Common myeloid progenitor, CD34-positive (primary cell): ENCODE results near the gene ZC3H18.

Source experiments
- CTCF ChIA-PET: fragments of 350-600 bp; sonication (Branson Sonifier 250); formaldehyde crosslinking; loops from one replicate; lab custom pipeline; 2021; ENCODE audit warnings: antibody characterized with exemption; lab: Charles Lee
- POLR2A ChIA-PET: fragments of 350-600 bp; sonication (Branson Sonifier 250); formaldehyde crosslinking; loops from one replicate; lab custom pipeline; 2021; ENCODE audit warnings: antibody characterized with exemption; lab: Charles Lee
- DNase-seq, 3 donors: peaks; one replicate each; pipeline versions ENCODE4 v3.0.0 to v3.0.0-alpha.2; 2013
- H3K27ac ChIP-seq, 2 experiments: 1 replicate in 1 of 2; 2 replicates in 1 of 2; pipeline ENCODE4 v1.7.0; 2013; ENCODE audit warnings: inconsistent platforms in 2 of 2, low read length in 2 of 2, mild to moderate bottlenecking in 2 of 2, low read depth in 1 of 2, moderate library complexity in 1 of 2; ENCODE audit not compliant: severe bottlenecking in 2 of 2, insufficient read depth in 1 of 2, poor library complexity in 1 of 2
- H3K27me3 ChIP-seq, 5 experiments: replicated peaks in 2 of 5; 1 replicate in 3 of 5; 2 replicates in 2 of 5; pipeline versions ENCODE4 v1.6.1 to v1.7.0; 2013; ENCODE audit warnings: low read length in 4 of 5, mild to moderate bottlenecking in 2 of 5, moderate library complexity in 2 of 5, inconsistent platforms in 1 of 5; ENCODE audit not compliant: insufficient read depth in 5 of 5, control insufficient read depth in 4 of 5
- H3K36me3 ChIP-seq, 4 experiments: 1 replicate in 2 of 4; 2 replicates in 2 of 4; pipeline versions ENCODE4 v1.6.1 to v1.7.0; 2013; ENCODE audit warnings: low read length in 3 of 4, control low read depth in 1 of 4, mild to moderate bottlenecking in 1 of 4; ENCODE audit not compliant: control insufficient read depth in 4 of 4, insufficient read depth in 4 of 4
- H3K4me1 ChIP-seq, 4 experiments: 1 replicate in 3 of 4; 2 replicates in 1 of 4; pipeline versions ENCODE4 v1.6.1 to v1.7.1; 2013; ENCODE audit warnings: low read length in 3 of 4, mild to moderate bottlenecking in 3 of 4, control low read depth in 1 of 4, inconsistent platforms in 1 of 4, moderate library complexity in 1 of 4; ENCODE audit not compliant: control insufficient read depth in 4 of 4, insufficient read depth in 4 of 4; ENCODE audit errors: control extremely low read depth in 1 of 4
- H3K4me3 ChIP-seq, 7 experiments: 1 replicate in 4 of 7; 2 replicates in 3 of 7; pipeline versions ENCODE4 v1.5.1 to v1.7.0; 2013; ENCODE audit warnings: mild to moderate bottlenecking in 7 of 7, low read length in 6 of 7, moderate library complexity in 6 of 7, inconsistent platforms in 2 of 7, low read depth in 2 of 7, control low read depth in 1 of 7; ENCODE audit not compliant: insufficient read depth in 4 of 7, control insufficient read depth in 1 of 7; ENCODE audit errors: extremely low read depth in 1 of 7
- H3K9me3 ChIP-seq, 5 experiments: 1 replicate in 4 of 5; 2 replicates in 1 of 5; pipeline versions ENCODE4 v1.6.1 to v1.7.1; 2013; ENCODE audit warnings: low read length in 4 of 5, mild to moderate bottlenecking in 2 of 5, inconsistent platforms in 1 of 5, low read depth in 1 of 5, moderate library complexity in 1 of 5; ENCODE audit not compliant: control insufficient read depth in 4 of 5, insufficient read depth in 2 of 5; ENCODE audit errors: control extremely low read depth in 1 of 5
- WGBS: methylation state at CpG from one replicate; pipeline ENCODE4 v1.1.5; 2013; ENCODE audit not compliant: insufficient coverage; 5-methylcytosine and 5-hydroxymethylcytosine counted together

The ZC3H18 gene

DNA sequence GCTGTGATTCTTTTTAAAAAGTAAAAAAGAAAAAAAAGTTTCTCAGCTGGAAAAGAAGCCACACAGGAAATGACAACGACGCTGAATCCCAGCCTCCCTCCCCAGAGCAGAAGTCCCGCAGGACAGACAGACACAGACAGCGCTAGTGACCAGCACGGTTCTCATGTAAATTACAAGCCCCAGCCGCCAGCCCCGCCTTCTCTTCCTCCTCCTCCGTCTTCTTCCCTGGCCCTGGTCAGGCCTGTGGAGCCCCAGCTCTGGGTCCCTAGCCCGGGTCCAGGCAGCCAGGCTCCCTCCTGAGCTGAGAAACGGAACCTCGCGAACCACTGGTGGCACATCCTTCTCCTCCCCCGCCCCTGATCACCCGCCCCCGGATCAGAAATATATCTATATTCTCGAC is 61.2 kb downstream of the ZC3H18 start:
- Histone ChIP-seq H3K4me1 (peaks cover 0 to 24% (median 17%) of the 10 kb centered on the region in 4 experiments), H3K9me3 (no peaks in the 10 kb centered on the region), H3K36me3 (peaks cover 0 to 61% (median 44%) of the 10 kb centered on the region in 4 experiments), H3K27ac (no peak overlapping the region), H3K4me3 (no peak overlapping the region), H3K27me3 (peaks cover 0 to 23% (median 2%) of the 10 kb centered on the region in 5 experiments)
- POLR2A ChIA-PET, result interaction anchor here (0.6 to 0.7 kb wide), 2 partner anchors 32 to 43 kb away, joined by 3 read pairs; no protein-coding TSS in a partner anchor
- DNase-seq, result no peak
- WGBS, result 94% methylated on average over 10 of the region's 16 CpGs
- CTCF ChIA-PET, result no interaction called here

- no peak for DNase-seq
- Histone ChIP-seq H3K27ac (no peak overlapping the region), H3K4me3 (no peak overlapping the region), H3K27me3 (peaks cover 0 to 30% (median 2%) of the 10 kb centered on the region in 5 experiments), H3K4me1 (peaks cover 0 to 25% (median 17%) of the 10 kb centered on the region in 4 experiments), H3K9me3 (no peaks in the 10 kb centered on the region), H3K36me3 (peaks cover 0 to 55% (median 39%) of the 10 kb centered on the region in 4 experiments)
- WGBS, result 97% methylated on average over 21 of the region's 30 CpGs
- POLR2A ChIA-PET, result interaction anchor here (0.6 to 0.7 kb wide), 2 partner anchors 33 to 43 kb away, joined by 3 read pairs; no protein-coding TSS in a partner anchor
- CTCF ChIA-PET, result interaction anchor here (1.0 to 1.8 kb wide), 2 partner anchors 23 to 53 kb away, joined by 3 to 7 read pairs; no protein-coding TSS in a partner anchor
Observed at GRCh38 chr16:88631920-88632586, 61.9 kb downstream of the ZC3H18 start.

- H3K27me3 ChIP-seq, result peaks cover 0 to 35% (median 3%) of the 10 kb centered on the region in 5 experiments
- 97% methylated on average over 8 of the region's 11 CpGs for WGBS
- H3K9me3 ChIP-seq, result no peaks in the 10 kb centered on the region
- ChIA-PET POLR2A (interaction anchor here (1.1 kb wide), 1 partner anchor 85 kb away, joined by 3 read pairs; no protein-coding TSS in a partner anchor), CTCF (interaction anchor here (0.9 to 1.8 kb wide), 4 partner anchors 16 to 53 kb away, joined by 3 to 7 read pairs (median 3); no protein-coding TSS in a partner anchor)
- H3K36me3 ChIP-seq, result peaks cover 0 to 50% (median 37%) of the 10 kb centered on the region in 4 experiments
- no peak for DNase-seq
- no peak overlapping the region for H3K27ac ChIP-seq
- H3K4me3 ChIP-seq, result no peak overlapping the region
- peaks cover 0 to 27% (median 17%) of the 10 kb centered on the region in 4 experiments for H3K4me1 ChIP-seq
Observed at GRCh38 chr16:88632587-88632930, 62.4 kb downstream of the ZC3H18 start.

GRCh38 chr16:88633684-88634140 is 63.5 kb downstream of the ZC3H18 start:
- H3K4me3 ChIP-seq, result peak overlapping the region in 4 of 7 experiments; percentile 46 to 72 (median 66)
- H3K27ac ChIP-seq, result no peak overlapping the region
- 19% methylated on average over 21 of the region's 23 CpGs for WGBS
- H3K36me3 ChIP-seq, result peaks cover 0 to 39% (median 27%) of the 10 kb centered on the region in 4 experiments
- ChIA-PET POLR2A (interaction anchor here (1.1 kb wide), 1 partner anchor 84 kb away, joined by 3 read pairs; no protein-coding TSS in a partner anchor), CTCF (interaction anchor here (0.9 to 1.8 kb wide), 4 partner anchors 10 to 51 kb away, joined by 3 to 7 read pairs (median 3); no protein-coding TSS in a partner anchor)
- peaks cover 0 to 26% (median 19%) of the 10 kb centered on the region in 4 experiments for H3K4me1 ChIP-seq
- H3K9me3 ChIP-seq, result no peaks in the 10 kb centered on the region
- peak in 2 of 3 donors; percentile 35 to 43 for DNase-seq
- peaks cover 0 to 47% (median 8%) of the 10 kb centered on the region in 5 experiments for H3K27me3 ChIP-seq

DNA sequence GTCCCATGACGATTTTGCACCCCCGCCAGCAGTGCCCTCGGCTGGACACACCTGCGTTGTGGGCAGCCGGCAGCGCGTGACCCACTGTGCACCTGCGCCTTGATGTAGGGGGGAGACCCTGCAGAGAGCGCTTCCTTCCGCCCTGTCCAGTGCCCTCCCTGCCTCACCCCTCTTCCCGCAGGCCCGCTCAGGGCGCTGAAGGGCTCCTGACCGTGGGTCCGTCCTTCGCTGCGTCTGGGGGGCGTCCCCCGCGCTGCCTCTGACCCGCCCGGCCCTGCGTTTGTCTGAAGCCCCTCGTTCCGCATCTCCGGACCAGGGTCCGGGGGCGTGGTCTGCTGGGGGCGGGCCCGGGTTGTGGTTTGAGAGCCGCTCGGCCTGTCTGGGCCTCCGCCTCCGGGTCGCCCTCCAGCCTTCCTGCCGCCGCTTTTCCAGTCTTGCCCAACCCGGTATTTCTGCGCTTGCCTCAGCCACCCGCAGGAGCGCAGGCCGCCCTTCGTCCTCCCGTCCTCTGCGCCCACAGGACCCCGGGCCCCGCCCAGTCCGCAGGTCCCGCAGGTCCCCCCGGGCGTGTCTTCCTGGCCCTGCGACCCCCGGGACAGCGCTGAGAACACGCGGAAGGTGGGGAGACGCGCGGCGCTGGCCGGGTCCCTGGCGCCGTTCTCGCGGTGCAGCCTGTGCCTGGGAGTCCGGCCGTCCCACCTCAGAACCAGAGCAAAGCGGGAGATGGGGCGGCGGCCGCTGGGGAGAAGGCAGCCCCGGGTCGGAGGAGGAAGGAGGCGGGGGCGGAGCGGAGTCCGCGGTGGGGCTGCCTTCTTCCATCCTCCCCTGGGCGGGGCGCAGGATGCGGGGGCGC is 64.2 kb downstream of the ZC3H18 start:
- H3K36me3 ChIP-seq, result peaks cover 0 to 36% (median 24%) of the 10 kb centered on the region in 4 experiments
- WGBS, result 1% methylated on average over 61 of the region's 82 CpGs
- H3K9me3 ChIP-seq, result no peaks in the 10 kb centered on the region
- peak overlapping the region; percentile 22 to 72 (median 49) for H3K4me3 ChIP-seq
- peaks cover 0 to 53% (median 12%) of the 10 kb centered on the region in 5 experiments for H3K27me3 ChIP-seq
- DNase-seq, result peak in 2 of 3 donors; percentile 47
- H3K4me1 ChIP-seq, result peaks cover 0 to 28% (median 19%) of the 10 kb centered on the region in 4 experiments
- H3K27ac ChIP-seq, result no peak overlapping the region
- CTCF ChIA-PET, result interaction anchor here (1.3 kb wide), 1 partner anchor 47 kb away, joined by 3 read pairs; no protein-coding TSS in a partner anchor
- POLR2A ChIA-PET, result no interaction called here

GRCh38 chr16:88634994-88635670 is 64.9 kb downstream of the ZC3H18 start:
- POLR2A ChIA-PET, result no interaction called here
- no peaks in the 10 kb centered on the region for H3K9me3 ChIP-seq
- H3K4me3 ChIP-seq, result peak overlapping the region in 6 of 7 experiments; percentile 39 to 72 (median 57)
- H3K36me3 ChIP-seq, result peaks cover 0 to 28% (median 17%) of the 10 kb centered on the region in 4 experiments
- whole genome bisulfite sequencing, result 43% methylated on average over 22 of the region's 28 CpGs
- CTCF ChIA-PET, result interaction anchor here (0.7 kb wide), 1 partner anchor 15 kb away, joined by 3 read pairs; no protein-coding TSS in a partner anchor
- H3K4me1 ChIP-seq, result peaks cover 0 to 31% (median 21%) of the 10 kb centered on the region in 4 experiments
- H3K27me3 ChIP-seq, result peaks cover 0 to 61% (median 18%) of the 10 kb centered on the region in 5 experiments
- H3K27ac ChIP-seq, result no peak overlapping the region
- no peak for DNase-seq
